ENCODE data around the gene ALOX15B. TPM values are rescaled to one million over a fixed set of nuclear protein-coding genes. Genes with fewer than 3 reads are reported as not detected.

ALOX15B gene
- total and polyA plus RNA-seq, 4 donors = 0.16 to 1.0 (median 0.56) TPM

GRCh38 chr17:8001976-8002720 lies 36.7 kb upstream of the ALOX15B start, which contains the start of gene GUCY2D:
GUCY2D (plus strand) TSS chr17:8002615; CDS start chr17:8003048, 433 bp downstream.
- Histone ChIP-seq H3K9ac (ENCODE audit: low read depth in 1 of 2, low read length in 2 of 2) (no peak within 1 kb of the TSS), H3K9me3 (ENCODE audit: control insufficient read depth in 4 of 4, low read length in 3 of 4) (no peaks in the 10 kb centered on the region), H3K27me3 (ENCODE audit: control insufficient read depth in 4 of 4, insufficient read depth in 4 of 4, low read length in 3 of 4) (peaks cover 2 to 21% (median 6%) of the 10 kb centered on the region in 4 donors), H3K4me3 (ENCODE audit: low read depth in 1 of 3, low read length in 3 of 3) (no peak within 1 kb of the TSS), H3K27ac (ENCODE audit: low read depth in 1 of 2, low read length in 2 of 2) (no peak within 1 kb of the TSS), H3K4me1 (ENCODE audit: control insufficient read depth in 4 of 4, insufficient read depth in 4 of 4, low read length in 3 of 4) (peaks cover 2 to 18% (median 12%) of the 10 kb centered on the region in 4 donors), H3K36me3 (ENCODE audit: control insufficient read depth in 4 of 4, insufficient read depth in 3 of 4, low read depth in 1 of 4, low read length in 3 of 4) (no peaks in the 10 kb centered on the region)
- no peak for TF ChIP-seq ATF3 (IDR thresholded peaks at IDR 0.05)
- TF ChIP-seq HNF4A (conservative IDR thresholded peaks at IDR 0.05) = peak; percentile 84 to 93
- peak; percentile 63 for TF ChIP-seq HNF4G (IDR thresholded peaks at IDR 0.05)
- WGBS = 21% methylated on average over 18 of the region's 18 CpGs
- no peak for DNase-seq (ENCODE audit: low spot score)

GRCh38 chr17:8002721-8003593 lies 35.9 kb upstream of the ALOX15B start:
- Histone ChIP-seq H3K9ac (ENCODE audit: low read depth in 1 of 2, low read length in 2 of 2) (no peak overlapping the region), H3K9me3 (ENCODE audit: control insufficient read depth in 4 of 4, low read length in 3 of 4) (no peaks in the 10 kb centered on the region), H3K27ac (ENCODE audit: low read depth in 1 of 2, low read length in 2 of 2) (no peak overlapping the region), H3K4me1 (ENCODE audit: control insufficient read depth in 4 of 4, insufficient read depth in 4 of 4, low read length in 3 of 4) (peaks cover 2 to 18% (median 12%) of the 10 kb centered on the region in 4 donors), H3K36me3 (ENCODE audit: control insufficient read depth in 4 of 4, insufficient read depth in 3 of 4, low read depth in 1 of 4, low read length in 3 of 4) (no peaks in the 10 kb centered on the region), H3K27me3 (ENCODE audit: control insufficient read depth in 4 of 4, insufficient read depth in 4 of 4, low read length in 3 of 4) (peaks cover 2 to 21% (median 7%) of the 10 kb centered on the region in 4 donors), H3K4me3 (ENCODE audit: low read depth in 1 of 3, low read length in 3 of 3) (no peak overlapping the region)
- TF ChIP-seq JUND (IDR thresholded peaks at IDR 0.05) (no peak), YY1 (IDR thresholded peaks at IDR 0.05) (no peak), REST (IDR thresholded peaks at IDR 0.05) (no peak), ATF3 (IDR thresholded peaks at IDR 0.05) (no peak), RXRA (IDR thresholded peaks at IDR 0.05) (no peak), GABPA (IDR thresholded peaks at IDR 0.05 in 1 of 2, conservative IDR thresholded peaks at IDR 0.05 in 1 of 2) (no peak)
- WGBS = 10% methylated on average over 92 of the region's 92 CpGs
- no peak for DNase-seq (ENCODE audit: low spot score)

GRCh38 chr17:8003594-8004181 lies 35.2 kb upstream of the ALOX15B start:
- DNase-seq (ENCODE audit: low spot score) = no peak

More at GRCh38 chr17:8003594-8004181, 35.2 kb upstream of the ALOX15B start:
- TF ChIP-seq ATF3 (IDR thresholded peaks at IDR 0.05) (no peak), ZBTB33 (IDR thresholded peaks at IDR 0.05) (no peak), EGR1 (IDR thresholded peaks at IDR 0.05; ENCODE audit: low read depth in 2 of 2) (no peak), YY1 (IDR thresholded peaks at IDR 0.05) (no peak), TAF1 (conservative IDR thresholded peaks at IDR 0.05) (no peak), RXRA (IDR thresholded peaks at IDR 0.05) (no peak), FOXA2 (IDR thresholded peaks at IDR 0.05) (no peak), HNF4A (conservative IDR thresholded peaks at IDR 0.05) (no peak), JUND (IDR thresholded peaks at IDR 0.05) (no peak)
- Histone ChIP-seq H3K9ac (ENCODE audit: low read depth in 1 of 2, low read length in 2 of 2) (no peak overlapping the region), H3K27me3 (ENCODE audit: control insufficient read depth in 4 of 4, insufficient read depth in 4 of 4, low read length in 3 of 4) (peaks cover 2 to 21% (median 8%) of the 10 kb centered on the region in 4 donors), H3K27ac (ENCODE audit: low read depth in 1 of 2, low read length in 2 of 2) (no peak overlapping the region), H3K4me1 (ENCODE audit: control insufficient read depth in 4 of 4, insufficient read depth in 4 of 4, low read length in 3 of 4) (peaks cover 2 to 18% (median 12%) of the 10 kb centered on the region in 4 donors), H3K9me3 (ENCODE audit: control insufficient read depth in 4 of 4, low read length in 3 of 4) (no peaks in the 10 kb centered on the region), H3K4me3 (ENCODE audit: low read depth in 1 of 3, low read length in 3 of 3) (no peak overlapping the region), H3K36me3 (ENCODE audit: control insufficient read depth in 4 of 4, insufficient read depth in 3 of 4, low read depth in 1 of 4, low read length in 3 of 4) (no peaks in the 10 kb centered on the region)
- 41% methylated on average over 44 of the region's 44 CpGs for WGBS

Data from liver (tissue), 9 donors.